Neural cell (in vitro differentiated cells): ENCODE measurements around the gene ANKRD55. TPM values are rescaled to one million over a fixed set of nuclear protein-coding genes. Genes with fewer than 3 reads are reported as not detected.

Experiments used
- H2AFZ ChIP-seq: fragments of 200-600, 300-800 bp; sonication (generic), shearing (Covaris generic); 2 replicates; pipeline ENCODE4 v1.6.0; 2014; ENCODE audit warnings: low read depth, mild to moderate bottlenecking, antibody characterized with exemption, low read length, moderate library complexity
- H3F3A ChIP-seq: fragments of 200-600 bp; shearing (Covaris generic); 2 replicates; pipeline ENCODE4 v1.6.1; 2016; ENCODE audit warnings: mild to moderate bottlenecking, moderate library complexity, mixed read lengths, antibody characterized with exemption, low read length; ENCODE audit not compliant: insufficient read depth, poor library complexity, severe bottlenecking
- H3K27ac ChIP-seq: fragments of 200-600, 300-800 bp; sonication (generic), shearing (Covaris generic); 2 replicates; pipeline ENCODE4 v1.5.1; 2014; ENCODE audit warnings: mild to moderate bottlenecking, low read length, moderate library complexity
- H3K27me3 ChIP-seq: fragments of 300-800, 200-600 bp; sonication (generic), shearing (Covaris generic); 2 replicates; pipeline ENCODE4 v1.6.0; 2014; ENCODE audit warnings: mild to moderate bottlenecking, low read depth, low read length, moderate library complexity; ENCODE audit not compliant: insufficient read depth
- H3K36me3 ChIP-seq: fragments of 300-800, 200-600 bp; sonication (generic), shearing (Covaris generic); 2 replicates; pipeline ENCODE4 v1.5.1; 2014; ENCODE audit warnings: mild to moderate bottlenecking, antibody characterized with exemption, low read length, moderate library complexity; ENCODE audit not compliant: insufficient read depth
- H3K4me2 ChIP-seq: fragments of 300-800, 200-600 bp; sonication (generic), shearing (Covaris generic); 2 replicates; pipeline ENCODE4 v1.6.0; 2014; ENCODE audit warnings: mild to moderate bottlenecking, low read length
- H3K4me3 ChIP-seq: fragments of 300-800, 200-600 bp; sonication (generic), shearing (Covaris generic); 2 replicates; pipeline ENCODE4 v1.5.1; 2014; ENCODE audit warnings: mild to moderate bottlenecking, low read length, moderate library complexity
- H3K79me2 ChIP-seq: fragments of 200-600 bp; shearing (Covaris generic); replicated peaks from 2 replicates; pipeline ENCODE4 v1.6.0; 2014; ENCODE audit warnings: mild to moderate bottlenecking, low read length, moderate library complexity; ENCODE audit not compliant: insufficient read depth
- H3K9ac ChIP-seq: fragments of 300-800, 200-600 bp; sonication (generic), shearing (Covaris generic); 2 replicates; pipeline ENCODE4 v1.6.1; 2016; ENCODE audit warnings: mild to moderate bottlenecking, low read length, mixed read lengths
- H3K9me2 ChIP-seq: fragments of 200-600 bp; shearing (Covaris generic); 2 replicates; pipeline ENCODE4 v1.6.1; 2016; ENCODE audit warnings: mild to moderate bottlenecking, low read length, mixed read lengths; ENCODE audit not compliant: insufficient read depth
- H3K9me3 ChIP-seq: fragments of 200-600, 300-800 bp; sonication (generic), shearing (Covaris generic); 2 replicates; pipeline ENCODE4 v1.6.1; 2016; ENCODE audit warnings: mild to moderate bottlenecking, mixed run types, low read length, moderate library complexity, mixed read lengths
- H4K20me1 ChIP-seq: fragments of 200-600 bp; shearing (Covaris generic); 2 replicates; pipeline ENCODE4 v1.6.1; 2016; ENCODE audit warnings: mild to moderate bottlenecking, mixed run types; ENCODE audit not compliant: insufficient read depth
- CTCF ChIP-seq: fragments of 450-650 bp; IDR thresholded peaks from 2 replicates; pipeline ENCODE4 v1.5.1; 2014; ENCODE audit warnings: antibody characterized with exemption, mild to moderate bottlenecking, moderate library complexity; ENCODE audit not compliant: poor library complexity, severe bottlenecking
- EP300 ChIP-seq: fragments of 450-650 bp; conservative IDR thresholded peaks from 2 replicates; pipeline ENCODE4 v1.6.1; 2014; ENCODE audit warnings: antibody characterized with exemption, mild to moderate bottlenecking, moderate library complexity; ENCODE audit not compliant: poor library complexity, severe bottlenecking
- EZH2 ChIP-seq: fragments of 200-600, 300-800 bp; shearing (Covaris generic), sonication (generic); IDR thresholded peaks from 2 replicates; pipeline ENCODE4 v1.6.1; 2014; ENCODE audit warnings: antibody characterized with exemption, low read length, borderline replicate concordance, mild to moderate bottlenecking; ENCODE audit not compliant: insufficient read depth, poor library complexity, severe bottlenecking
- MXI1 ChIP-seq: fragments of 450-650 bp; conservative IDR thresholded peaks from 2 replicates; pipeline ENCODE4 v1.6.1; 2014; ENCODE audit warnings: antibody characterized with exemption, mild to moderate bottlenecking; ENCODE audit not compliant: poor library complexity, severe bottlenecking
- POLR2AphosphoS5 ChIP-seq: IDR thresholded peaks from 2 replicates; pipeline ENCODE4 v1.6.1; 2012
- RAD21 ChIP-seq: fragments of 450-650 bp; conservative IDR thresholded peaks from 2 replicates; pipeline ENCODE4 v1.6.1; 2014; ENCODE audit warnings: antibody characterized with exemption, mild to moderate bottlenecking, moderate library complexity
- SMC3 ChIP-seq: fragments of 450-650 bp; conservative IDR thresholded peaks from 2 replicates; pipeline ENCODE4 v1.6.1; 2014; ENCODE audit warnings: antibody characterized with exemption, mild to moderate bottlenecking, moderate library complexity; ENCODE audit not compliant: poor library complexity
- TAF1 ChIP-seq: IDR thresholded peaks from 2 replicates; pipeline ENCODE4 v1.6.1; 2012; ENCODE audit warnings: low read depth
- polyA plus RNA-seq: library from polyadenylated mRNA; depleted of rRNA; stranded (reverse); fragments of >200 nt; gene quantifications from 2 replicates; pipeline ENCODE4 v1.2.3, GENCODE V29; 2014
- TF ChIP-seq, protein P1 (sequence below): IDR thresholded peaks from 2 replicates; pipeline ENCODE4 v1.6.1; 2012; ENCODE audit warnings: borderline replicate concordance

ANKRD55 gene
- polyA plus RNA-seq, 1 donor from 2014 or later = 49.8 TPM

DNA sequence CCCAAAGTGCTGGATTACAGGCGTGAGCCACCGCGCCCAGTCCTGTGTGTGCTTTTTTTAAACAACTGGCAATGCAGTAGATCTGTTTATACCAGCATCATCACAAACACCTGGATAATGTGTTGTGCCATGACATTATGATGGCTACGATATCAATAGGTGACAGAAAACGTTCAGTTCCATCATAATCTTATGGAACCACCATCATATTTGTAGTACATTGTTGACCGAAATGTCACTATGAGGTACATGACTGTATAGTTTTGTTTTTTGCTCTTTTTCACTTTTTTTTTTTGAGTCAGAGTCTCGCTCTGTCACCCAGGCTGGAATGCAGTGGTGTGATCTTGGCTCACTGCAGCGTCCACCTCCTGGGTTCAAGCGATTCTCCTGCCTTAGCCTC, 24.4 kb downstream of the ANKRD55 start:
- no peak overlapping the region for H2AFZ ChIP-seq
- no peaks in the 10 kb centered on the region for H3K9me3 ChIP-seq
- no peak for TF ChIP-seq EP300
- no peak for TF ChIP-seq POLR2AphosphoS5
- TF ChIP-seq, protein P1, sequence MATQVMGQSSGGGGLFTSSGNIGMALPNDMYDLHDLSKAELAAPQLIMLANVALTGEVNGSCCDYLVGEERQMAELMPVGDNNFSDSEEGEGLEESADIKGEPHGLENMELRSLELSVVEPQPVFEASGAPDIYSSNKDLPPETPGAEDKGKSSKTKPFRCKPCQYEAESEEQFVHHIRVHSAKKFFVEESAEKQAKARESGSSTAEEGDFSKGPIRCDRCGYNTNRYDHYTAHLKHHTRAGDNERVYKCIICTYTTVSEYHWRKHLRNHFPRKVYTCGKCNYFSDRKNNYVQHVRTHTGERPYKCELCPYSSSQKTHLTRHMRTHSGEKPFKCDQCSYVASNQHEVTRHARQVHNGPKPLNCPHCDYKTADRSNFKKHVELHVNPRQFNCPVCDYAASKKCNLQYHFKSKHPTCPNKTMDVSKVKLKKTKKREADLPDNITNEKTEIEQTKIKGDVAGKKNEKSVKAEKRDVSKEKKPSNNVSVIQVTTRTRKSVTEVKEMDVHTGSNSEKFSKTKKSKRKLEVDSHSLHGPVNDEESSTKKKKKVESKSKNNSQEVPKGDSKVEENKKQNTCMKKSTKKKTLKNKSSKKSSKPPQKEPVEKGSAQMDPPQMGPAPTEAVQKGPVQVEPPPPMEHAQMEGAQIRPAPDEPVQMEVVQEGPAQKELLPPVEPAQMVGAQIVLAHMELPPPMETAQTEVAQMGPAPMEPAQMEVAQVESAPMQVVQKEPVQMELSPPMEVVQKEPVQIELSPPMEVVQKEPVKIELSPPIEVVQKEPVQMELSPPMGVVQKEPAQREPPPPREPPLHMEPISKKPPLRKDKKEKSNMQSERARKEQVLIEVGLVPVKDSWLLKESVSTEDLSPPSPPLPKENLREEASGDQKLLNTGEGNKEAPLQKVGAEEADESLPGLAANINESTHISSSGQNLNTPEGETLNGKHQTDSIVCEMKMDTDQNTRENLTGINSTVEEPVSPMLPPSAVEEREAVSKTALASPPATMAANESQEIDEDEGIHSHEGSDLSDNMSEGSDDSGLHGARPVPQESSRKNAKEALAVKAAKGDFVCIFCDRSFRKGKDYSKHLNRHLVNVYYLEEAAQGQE = no peak
- no peak for TF ChIP-seq RAD21
- no peak for TF ChIP-seq SMC3
- no peak for TF ChIP-seq MXI1
- TF ChIP-seq TAF1 = no peak
- TF ChIP-seq CTCF = no peak
- TF ChIP-seq EZH2 = no peak
- H3F3A ChIP-seq = no peaks in the 10 kb centered on the region
- H3K9ac ChIP-seq = no peak overlapping the region
- H3K79me2 ChIP-seq = no peaks in the 10 kb centered on the region
- no peak overlapping the region for H3K4me2 ChIP-seq
- no peak overlapping the region for H3K4me3 ChIP-seq
- H4K20me1 ChIP-seq = no peaks in the 10 kb centered on the region
- H3K36me3 ChIP-seq = no peaks in the 10 kb centered on the region
- no peaks in the 10 kb centered on the region for H3K27me3 ChIP-seq
- H3K9me2 ChIP-seq = no peaks in the 10 kb centered on the region
- H3K27ac ChIP-seq = no peak overlapping the region

GRCh38 chr5:56207537-56207936, 25.6 kb downstream of the ANKRD55 start:
- TF ChIP-seq POLR2AphosphoS5 (no peak), EZH2 (no peak), SMC3 (no peak), TAF1 (no peak), EP300 (no peak), CTCF (no peak), MXI1 (no peak), RAD21 (no peak)
- TF ChIP-seq, protein P1 = no peak
- H3K79me2 ChIP-seq = no peaks in the 10 kb centered on the region
- no peak overlapping the region for H3K27ac ChIP-seq
- H2AFZ ChIP-seq = no peak overlapping the region
- H3K4me2 ChIP-seq = no peak overlapping the region
- no peak overlapping the region for H3K9ac ChIP-seq
- no peaks in the 10 kb centered on the region for H3K9me3 ChIP-seq
- H3K9me2 ChIP-seq = no peaks in the 10 kb centered on the region
- no peaks in the 10 kb centered on the region for H3K36me3 ChIP-seq
- H3F3A ChIP-seq = no peaks in the 10 kb centered on the region
- no peak overlapping the region for H3K4me3 ChIP-seq
- no peaks in the 10 kb centered on the region for H4K20me1 ChIP-seq
- no peaks in the 10 kb centered on the region for H3K27me3 ChIP-seq
